Transverse colon (tissue), 4 donors: Measurements from ENCODE around the gene CUZD1. TPM values are rescaled to one million over a fixed set of nuclear protein-coding genes. Genes with fewer than 3 reads are reported as not detected.

ENCODE experiments used
- DNase-seq: peaks from one replicate; pipeline ENCODE4 v3.0.0-alpha.2; 2019
- H3K27ac ChIP-seq, 4 donors: fragments of 200-600 bp; sonication (generic); 2 replicates each; pipeline ENCODE4 v1.5.1; 2016 to 2018; ENCODE audit warnings: inconsistent platforms in 4 of 4
- H3K27me3 ChIP-seq: fragments of 200-600 bp; sonication (generic); 2 replicates; pipeline ENCODE4 v1.5.1; 2017; ENCODE audit warnings: inconsistent platforms
- H3K36me3 ChIP-seq, 4 donors: fragments of 200-600 bp; sonication (generic); 2 replicates each; pipeline ENCODE4 v1.5.1; 2017 to 2019; ENCODE audit warnings: inconsistent platforms in 4 of 4
- H3K4me1 ChIP-seq, 4 donors: fragments of 200-600 bp; sonication (generic); 2 replicates each; pipeline ENCODE4 v1.5.1; 2017 to 2020; ENCODE audit warnings: inconsistent platforms in 4 of 4
- H3K4me3 ChIP-seq, 4 donors: fragments of 200-600 bp; sonication (generic); 1 replicate in 1 of 4; 2 replicates in 3 of 4; pipeline versions ENCODE4 v1.5.1 to v1.6.1; 2017 to 2019; ENCODE audit warnings: inconsistent platforms in 4 of 4
- H3K9me3 ChIP-seq, 2 donors: fragments of 200-600 bp; sonication (generic); 2 replicates each; pipeline ENCODE4 v1.5.1; 2017 to 2019; ENCODE audit warnings: inconsistent platforms in 2 of 2
- EP300 ChIP-seq: sonication (generic); formaldehyde crosslinking; IDR thresholded peaks from one replicate; pipeline ENCODE4 v1.6.1; 2017; ENCODE audit warnings: antibody characterized with exemption, low read depth
- POLR2A ChIP-seq: fragments of 450-650 bp; IDR thresholded peaks from one replicate; pipeline ENCODE4 v1.6.1; 2016; ENCODE audit warnings: antibody characterized with exemption, mild to moderate bottlenecking, moderate library complexity
- POLR2AphosphoS5 ChIP-seq, 3 donors: sonication (generic); formaldehyde crosslinking; IDR thresholded peaks; one replicate each; pipeline ENCODE4 v1.6.1; 2016; ENCODE audit warnings: antibody characterized with exemption in 3 of 3
- WGBS, 2 donors: methylation state at CpG; one replicate each; pipeline ENCODE4 v1.1.5; 2018; ENCODE audit warnings: low coverage in 1 of 2; 5-methylcytosine and 5-hydroxymethylcytosine counted together
- in situ Hi-C, 4 donors: fragments of 200-750 bp; cut with MboI; loops; one replicate each; pipeline versions ENCODE4 v1.15.0 to v1.15.1; 2017; ENCODE audit warnings: low sequenced_read_pairs in 3 of 4, low pct_ligation_motif_present in 1 of 4, low pct_unique_long_range_greater_than_20kb in 1 of 4
- intact Hi-C: fragments of 100-400 bp; cut with DNase I; formaldehyde crosslinking; loops from one replicate; pipeline ENCODE4 v1.15.1; 2023; ENCODE audit warnings: low total_unique reads
- total RNA-seq, 4 donors: library from RNA; depleted of rRNA; stranded (reverse); fragments of >200 nt; gene quantifications; one replicate each; pipeline ENCODE4 v1.1.0, GENCODE V29; 2016
- TF ChIP-seq, protein P1 (sequence below), 5 experiments: fragments of 200-600 bp in 3 of 5; fragments of 450-650 bp in 2 of 5; sonication (generic) in 3 of 5; IDR thresholded peaks; 1 replicate in 2 of 5; 2 replicates in 3 of 5; pipeline ENCODE4 v1.5.1; 2016 to 2017; ENCODE audit warnings: antibody characterized with exemption in 5 of 5, inconsistent platforms in 3 of 5, mild to moderate bottlenecking in 2 of 5, moderate library complexity in 1 of 5

CUZD1 gene
- total RNA-seq, 4 donors from 2014 or later: 0.41 to 1.1 TPM; not detected in 2

DNA sequence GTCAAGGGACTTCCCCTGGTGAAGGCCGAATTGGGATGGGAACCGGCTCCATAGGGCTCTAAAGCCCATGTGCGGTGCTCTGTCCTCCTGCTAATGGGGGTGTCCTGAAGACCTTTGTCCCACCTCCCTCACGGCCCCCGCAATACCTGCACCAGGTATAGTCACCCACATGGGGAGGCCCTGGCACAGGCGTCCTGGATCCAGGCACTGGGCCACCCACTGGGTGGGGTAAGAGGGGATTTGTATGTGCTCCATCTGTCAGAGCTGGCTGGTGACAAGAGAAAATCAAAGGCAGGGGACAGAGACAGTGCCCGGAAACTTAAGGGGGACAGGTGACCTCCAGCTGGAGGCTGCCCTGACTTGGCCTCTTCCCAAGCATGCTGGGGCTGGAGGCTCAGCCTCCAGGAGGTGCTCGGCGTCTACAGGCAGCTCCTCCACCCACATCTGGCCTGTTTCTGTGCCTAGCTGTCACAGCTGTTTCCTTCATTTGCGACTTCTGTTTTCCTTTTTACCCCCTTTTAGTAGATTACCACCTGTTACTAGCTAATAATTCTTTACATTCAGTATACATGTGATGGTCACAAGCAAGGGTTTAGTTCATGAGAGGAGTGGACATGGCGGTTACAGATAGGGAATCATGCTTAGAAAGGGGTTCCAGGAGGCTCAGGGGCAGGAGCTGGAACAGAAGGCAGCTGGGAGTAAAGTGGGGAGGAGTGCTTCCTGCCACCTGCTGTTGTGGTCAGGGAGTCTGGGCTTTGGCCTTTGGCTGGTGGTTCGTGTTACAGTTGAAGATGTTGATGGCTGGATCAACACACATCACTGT is 2.3 kb upstream of the CUZD1 start:
- 77 to 84% methylated on average over 4 to 12 of the region's 12 CpGs for WGBS, 2 donors
- Histone ChIP-seq H3K4me1 (no peaks in the 10 kb centered on the region), H3K27me3 (no peaks in the 10 kb centered on the region), H3K27ac (no peak overlapping the region), H3K9me3 (no peaks in the 10 kb centered on the region), H3K36me3 (no peaks in the 10 kb centered on the region), H3K4me3 (no peak overlapping the region)
- TF ChIP-seq POLR2AphosphoS5 (IDR thresholded peaks at IDR 0.05): no peak
- no peak for TF ChIP-seq POLR2A
- TF ChIP-seq EP300: no peak
- TF ChIP-seq, protein P1, sequence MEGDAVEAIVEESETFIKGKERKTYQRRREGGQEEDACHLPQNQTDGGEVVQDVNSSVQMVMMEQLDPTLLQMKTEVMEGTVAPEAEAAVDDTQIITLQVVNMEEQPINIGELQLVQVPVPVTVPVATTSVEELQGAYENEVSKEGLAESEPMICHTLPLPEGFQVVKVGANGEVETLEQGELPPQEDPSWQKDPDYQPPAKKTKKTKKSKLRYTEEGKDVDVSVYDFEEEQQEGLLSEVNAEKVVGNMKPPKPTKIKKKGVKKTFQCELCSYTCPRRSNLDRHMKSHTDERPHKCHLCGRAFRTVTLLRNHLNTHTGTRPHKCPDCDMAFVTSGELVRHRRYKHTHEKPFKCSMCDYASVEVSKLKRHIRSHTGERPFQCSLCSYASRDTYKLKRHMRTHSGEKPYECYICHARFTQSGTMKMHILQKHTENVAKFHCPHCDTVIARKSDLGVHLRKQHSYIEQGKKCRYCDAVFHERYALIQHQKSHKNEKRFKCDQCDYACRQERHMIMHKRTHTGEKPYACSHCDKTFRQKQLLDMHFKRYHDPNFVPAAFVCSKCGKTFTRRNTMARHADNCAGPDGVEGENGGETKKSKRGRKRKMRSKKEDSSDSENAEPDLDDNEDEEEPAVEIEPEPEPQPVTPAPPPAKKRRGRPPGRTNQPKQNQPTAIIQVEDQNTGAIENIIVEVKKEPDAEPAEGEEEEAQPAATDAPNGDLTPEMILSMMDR (IDR thresholded peaks at IDR 0.05): no peak
- no peak for DNase-seq
- intact Hi-C loops (no loop called here), in situ Hi-C loops (no loop called here)

GRCh38 chr10:122844146-122844545 is 1.5 kb downstream of the CUZD1 start:
- Histone ChIP-seq H3K4me3 (no peak overlapping the region), H3K27me3 (no peaks in the 10 kb centered on the region), H3K4me1 (no peaks in the 10 kb centered on the region), H3K36me3 (no peaks in the 10 kb centered on the region), H3K9me3 (no peaks in the 10 kb centered on the region), H3K27ac (no peak overlapping the region)
- no peak for DNase-seq
- intact Hi-C loops: no loop called here
- WGBS, 2 donors: 67 to 93% methylated on average over 1 to 4 of the region's 4 CpGs
- in situ Hi-C loops: no loop called here
- TF ChIP-seq, protein P1 (IDR thresholded peaks at IDR 0.05): no peak

GRCh38 chr10:122841569-122841968 is 4.1 kb downstream of the CUZD1 start:
- intact Hi-C loops (no loop called here), in situ Hi-C loops (no loop called here)
- DNase-seq: no peak
- Histone ChIP-seq H3K27me3 (no peaks in the 10 kb centered on the region), H3K36me3 (peaks cover 0 to 3% (median 0%) of the 10 kb centered on the region in 4 donors), H3K9me3 (no peaks in the 10 kb centered on the region), H3K4me3 (no peak overlapping the region), H3K4me1 (no peaks in the 10 kb centered on the region), H3K27ac (no peak overlapping the region)
- TF ChIP-seq POLR2AphosphoS5 (IDR thresholded peaks at IDR 0.05) (no peak), POLR2A (no peak), EP300 (no peak)
- TF ChIP-seq, protein P1 (IDR thresholded peaks at IDR 0.05): no peak

GRCh38 chr10:122839505-122839904 is 6.2 kb downstream of the CUZD1 start:
- intact Hi-C loops: no loop called here
- Histone ChIP-seq H3K36me3 (peaks cover 0 to 3% (median 0%) of the 10 kb centered on the region in 4 donors), H3K27me3 (no peaks in the 10 kb centered on the region), H3K27ac (no peak overlapping the region), H3K4me3 (no peak overlapping the region), H3K9me3 (no peaks in the 10 kb centered on the region), H3K4me1 (no peaks in the 10 kb centered on the region)
- in situ Hi-C loops: no loop called here
- TF ChIP-seq POLR2AphosphoS5 (IDR thresholded peaks at IDR 0.05) (no peak), POLR2A (no peak), EP300 (no peak)
- TF ChIP-seq, protein P1 (IDR thresholded peaks at IDR 0.05): no peak
- DNase-seq: no peak
